HL-60 (cell line): ENCODE data around the gene EPN3.
A peak's percentile ranks its signal among the peaks of the same experiment; 100 is the strongest.

ENCODE experiments used
- DNase-seq, 2 experiments: peaks; one replicate each; pipeline ENCODE4 v3.0.0-alpha.2; 2010 to 2020; ENCODE audit warnings: low read depth in 1 of 2, low spot score in 1 of 2
- H3K27ac ChIP-seq: fragments of 250-450 bp; sonication (Bioruptor Pico); replicated peaks from 2 replicates; pipeline ENCODE4 v1.5.1; 2020; ENCODE audit warnings: mild to moderate bottlenecking, moderate library complexity
- H3K27me3 ChIP-seq: fragments of 250-450 bp; sonication (Bioruptor Pico); 2 replicates; pipeline ENCODE4 v1.5.1; 2021; ENCODE audit warnings: mild to moderate bottlenecking, moderate library complexity; ENCODE audit not compliant: insufficient read depth, poor library complexity, severe bottlenecking
- H3K4me3 ChIP-seq: replicated peaks from 2 replicates; pipeline ENCODE4 v1.5.1; 2011; ENCODE audit warnings: mild to moderate bottlenecking, control low read depth, low read length; ENCODE audit not compliant: insufficient read depth
- CTCF ChIP-seq: IDR thresholded peaks from one replicate; pipeline ENCODE4 v1.5.1; 2011; ENCODE audit warnings: low read length, control low read depth, inconsistent platforms; ENCODE audit not compliant: insufficient read depth
- GABPA ChIP-seq: IDR thresholded peaks from 2 replicates; pipeline ENCODE4 v1.6.1; 2012; ENCODE audit warnings: low read depth
- POLR2AphosphoS5 ChIP-seq: IDR thresholded peaks from 2 replicates; pipeline ENCODE4 v1.6.1; 2012; ENCODE audit warnings: low read depth
- REST ChIP-seq: IDR thresholded peaks from 2 replicates; pipeline ENCODE4 v1.6.1; 2012; ENCODE audit warnings: low read depth; ENCODE audit not compliant: insufficient replicate concordance
- SPI1 ChIP-seq: IDR thresholded peaks from 2 replicates; pipeline ENCODE4 v1.6.1; 2012; ENCODE audit warnings: low read depth, mild to moderate bottlenecking, borderline replicate concordance

The EPN3 gene

GRCh38 chr17:50560185-50560824 lies 27.8 kb downstream of the EPN3 start, which contains the start of gene CACNA1G:
TSS of gene CACNA1G (plus strand) at chr17:50560715. CDS start at chr17:50561460, 745 bp downstream.
- Histone ChIP-seq H3K4me3 (peak within 1 kb of the TSS; percentile 5), H3K27ac (no peak within 1 kb of the TSS), H3K27me3 (peaks cover 61% of the 10 kb centered on the region)
- TF ChIP-seq REST, result no peak
- no peak for TF ChIP-seq POLR2AphosphoS5
- TF ChIP-seq CTCF, result no peak
- TF ChIP-seq SPI1, result no peak
- no peak for TF ChIP-seq GABPA
- peak; percentile 64 to 81 for DNase-seq

- DNase-seq, result no peak
- H3K4me3 ChIP-seq, result peak overlapping the region; percentile 5
Observed at GRCh38 chr17:50560931-50561745, 28.6 kb downstream of the EPN3 start.

GRCh38 chr17:50561746-50562141 lies 29.2 kb downstream of the EPN3 start:
- TF ChIP-seq REST, result no peak
- no peak overlapping the region for H3K4me3 ChIP-seq
- DNase-seq, result no peak
- peaks cover 74% of the 10 kb centered on the region for H3K27me3 ChIP-seq
- H3K27ac ChIP-seq, result no peak overlapping the region

More at GRCh38 chr17:50560931-50561745, 28.6 kb downstream of the EPN3 start:
- H3K27me3 ChIP-seq, result peaks cover 68% of the 10 kb centered on the region
- no peak for TF ChIP-seq GABPA
- no peak for TF ChIP-seq SPI1
- no peak for TF ChIP-seq POLR2AphosphoS5
- no peak overlapping the region for H3K27ac ChIP-seq

- TF ChIP-seq CTCF (no peak), POLR2AphosphoS5 (no peak), GABPA (no peak), SPI1 (no peak), REST (no peak)
- H3K27me3 ChIP-seq, result peaks cover 71% of the 10 kb centered on the region
- H3K27ac ChIP-seq, result no peak overlapping the region
- DNase-seq, result no peak
- no peak overlapping the region for H3K4me3 ChIP-seq
Observed at GRCh38 chr17:50562242-50563091, 29.9 kb downstream of the EPN3 start.
